Stimulated activated CD4-positive, alpha-beta T cell treated with anti-CD3 and anti-CD28 coated beads, Interleukin-2, amount 100 ng/mL, for 48 hours (primary cell): Measurements from ENCODE around the gene MRPL20.
"Not testable (repeated sequence)": the region's sequence is repeated elsewhere in the genome, so short reads cannot be mapped to it uniquely, and the experiment has no call there.

Source experiments
- DNase-seq, 2 donors: peaks; one replicate each; pipeline ENCODE4 v3.0.0-alpha.2; 2020

Gene MRPL20

DNA sequence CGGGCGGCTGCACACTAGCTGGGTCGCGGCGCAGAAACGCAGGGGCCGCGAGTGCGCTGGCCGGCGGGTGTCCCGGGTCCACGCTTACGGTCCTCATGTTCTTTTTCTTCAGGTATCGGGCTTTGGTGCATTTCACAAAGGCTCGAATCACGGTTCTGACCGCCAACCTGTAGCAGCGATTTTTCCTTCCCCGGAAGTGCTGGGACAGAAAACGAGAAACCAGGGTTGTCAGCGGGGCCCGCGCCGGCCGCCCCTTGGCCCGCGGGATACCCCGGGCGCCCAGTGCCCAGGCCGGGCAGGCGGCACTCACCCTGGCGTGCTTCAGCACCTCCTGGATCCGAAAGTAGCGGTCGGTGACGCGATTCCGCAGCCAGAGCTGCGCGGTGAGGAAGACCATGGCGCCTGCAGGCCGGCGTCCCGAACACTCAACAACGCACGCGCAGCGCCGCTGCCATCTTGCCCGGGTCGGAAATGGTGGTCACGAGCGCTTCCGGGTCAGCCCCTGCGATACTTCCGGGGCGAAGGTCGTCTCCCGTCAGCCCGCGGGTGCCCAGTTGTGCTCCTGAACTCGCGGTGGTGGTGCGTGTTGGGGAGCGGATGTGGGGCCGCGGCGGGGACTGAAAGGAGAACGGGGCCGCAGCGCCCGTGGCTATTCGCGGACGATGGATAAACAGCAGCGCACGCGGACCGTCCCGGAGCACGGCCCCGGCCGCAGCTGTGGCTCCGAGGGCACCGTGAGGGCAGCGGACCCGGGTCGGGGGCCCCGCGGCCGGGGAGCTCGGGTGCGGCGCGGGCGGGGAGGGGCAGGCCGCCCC lies at the start of gene MRPL20:
Gene MRPL20, minus strand, starts transcription at position 473 of the 815 bp plus-strand sequence. Its CDS starts 76 bp downstream, at position 397.
- peak; percentile 92 to 93 for DNase-seq

DNA sequence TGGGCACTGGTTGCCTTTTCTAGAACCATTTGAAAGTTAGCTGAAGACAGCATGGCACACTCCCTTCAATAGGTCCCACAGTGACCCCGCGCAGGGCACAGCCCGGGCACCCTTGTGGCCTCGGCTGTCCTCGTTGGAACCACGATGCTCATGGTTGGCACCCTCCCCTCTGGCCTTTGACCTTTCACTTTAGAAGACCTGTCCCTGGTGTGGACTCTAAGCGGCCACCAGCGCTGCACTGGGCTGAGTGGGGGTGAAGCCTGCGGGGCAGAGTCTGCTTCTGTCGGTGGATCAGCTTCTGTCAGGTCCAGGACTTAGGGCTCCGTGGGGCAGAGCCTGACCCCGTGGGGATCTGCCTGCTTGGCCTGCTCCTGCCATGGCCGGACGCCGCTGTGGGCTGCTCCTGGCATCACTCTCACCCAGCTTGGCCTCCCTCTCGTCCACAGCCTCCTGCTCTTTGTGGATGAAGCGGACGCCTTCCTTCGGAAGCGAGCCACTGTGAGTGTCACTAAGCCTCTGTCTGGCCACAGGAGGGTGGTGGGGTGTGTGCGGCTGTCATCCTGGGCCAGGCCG lies 49.7 kb upstream of the MRPL20 start:
- DNase-seq = not testable (repeated sequence)

DNA sequence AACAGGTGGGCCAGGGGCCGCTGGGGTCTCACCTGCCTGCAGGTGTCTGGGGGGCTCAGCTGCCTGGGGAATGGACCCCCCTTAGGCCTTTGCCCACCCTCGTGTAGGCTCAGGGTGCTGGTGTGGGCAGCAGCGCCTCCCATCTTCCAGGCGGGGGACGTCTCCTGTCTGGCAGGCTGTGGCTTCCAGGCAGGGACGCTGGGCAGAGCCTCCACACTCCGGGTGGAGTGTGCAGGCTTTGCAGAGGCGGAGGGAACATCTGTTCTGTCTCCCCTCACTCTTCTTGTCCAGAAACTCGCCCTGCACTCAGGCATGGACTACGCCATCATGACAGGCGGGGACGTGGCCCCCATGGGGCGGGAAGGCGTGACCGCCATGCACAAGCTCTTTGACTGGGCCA lies 48.8 kb upstream of the MRPL20 start:
- not testable (repeated sequence) for DNase-seq

DNA sequence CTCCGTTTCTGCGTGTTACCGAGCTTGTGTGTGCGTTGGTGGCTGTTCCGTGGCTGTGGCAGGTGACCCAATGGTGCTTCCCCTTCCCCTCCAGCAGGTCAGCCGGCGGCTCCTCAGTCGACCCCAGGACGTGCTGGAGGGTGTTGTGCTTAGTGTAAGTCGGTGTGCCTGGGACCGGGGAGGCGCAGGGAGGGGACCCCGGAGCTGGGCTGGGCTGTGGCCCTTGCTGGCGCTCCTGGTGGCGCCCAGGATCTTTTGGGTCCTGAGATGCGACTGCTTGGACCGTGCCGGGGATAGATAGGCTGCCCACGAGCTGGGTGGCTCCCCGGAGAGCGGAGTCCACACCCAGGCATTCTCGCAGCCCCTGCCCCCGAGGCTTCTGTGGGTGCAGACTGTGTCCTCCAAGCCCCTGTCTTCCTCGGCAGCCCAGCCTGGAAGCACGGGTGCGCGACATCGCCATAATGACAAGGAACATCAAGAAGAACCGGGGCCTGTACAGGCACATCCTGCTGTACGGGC lies 48.3 kb upstream of the MRPL20 start:
- no peak for DNase-seq

DNA sequence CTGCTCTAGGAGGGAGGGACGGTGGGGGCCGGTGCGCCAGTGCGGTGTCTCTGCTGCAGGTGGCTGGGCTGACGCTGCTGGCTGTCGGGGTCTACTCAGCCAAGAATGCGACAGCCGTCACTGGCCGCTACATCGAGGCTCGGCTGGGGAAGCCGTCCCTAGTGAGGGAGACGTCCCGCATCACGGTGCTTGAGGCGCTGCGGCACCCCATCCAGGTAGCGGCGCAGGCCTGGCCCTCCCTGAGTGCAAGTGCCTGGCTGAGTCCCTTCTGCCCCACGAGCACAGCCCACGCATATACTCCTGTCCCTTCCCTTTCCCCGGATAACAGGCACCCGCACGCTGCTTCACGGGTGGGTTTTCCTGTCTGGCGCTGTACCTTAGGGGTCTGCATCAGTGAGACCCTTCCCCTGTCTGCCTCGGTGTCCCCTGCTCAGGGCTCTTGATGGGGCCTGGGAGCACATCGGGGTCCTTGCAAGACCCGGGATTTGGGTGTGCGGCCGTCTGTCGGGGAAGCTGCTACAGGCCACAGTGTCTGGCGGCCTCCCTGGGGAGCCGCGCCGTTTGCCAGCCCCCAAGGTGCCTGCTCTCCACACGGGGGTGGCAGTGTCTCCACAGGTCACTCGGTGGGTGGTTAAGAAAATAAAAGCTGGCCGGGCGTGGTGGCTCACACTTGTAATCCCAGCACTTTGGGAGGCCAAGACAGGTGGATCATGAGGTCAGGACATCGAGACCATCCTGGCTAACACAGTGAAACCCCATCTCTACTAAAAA lies 47.4 kb upstream of the MRPL20 start:
- DNase-seq = not testable (repeated sequence)

DNA sequence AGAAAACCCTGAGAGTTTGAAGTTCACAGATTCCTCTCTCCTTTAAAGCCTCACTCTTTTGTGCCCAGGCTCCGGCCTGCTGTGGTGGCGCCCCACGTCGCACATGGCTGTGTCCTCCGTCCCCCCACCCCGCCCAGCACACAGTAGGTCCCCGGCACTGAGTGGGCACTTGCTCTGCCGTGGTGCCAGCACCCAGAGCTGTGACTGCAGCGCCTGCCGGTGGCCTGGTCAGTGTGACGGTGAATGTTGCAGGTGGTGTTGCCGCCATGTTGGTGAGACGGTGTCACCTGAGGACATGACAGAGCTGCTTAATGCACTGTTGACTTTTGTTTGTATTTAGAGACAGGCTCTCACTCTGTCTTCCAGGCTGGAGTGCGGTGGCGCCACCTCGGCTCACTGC lies 45.8 kb upstream of the MRPL20 start:
- no peak for DNase-seq

DNA sequence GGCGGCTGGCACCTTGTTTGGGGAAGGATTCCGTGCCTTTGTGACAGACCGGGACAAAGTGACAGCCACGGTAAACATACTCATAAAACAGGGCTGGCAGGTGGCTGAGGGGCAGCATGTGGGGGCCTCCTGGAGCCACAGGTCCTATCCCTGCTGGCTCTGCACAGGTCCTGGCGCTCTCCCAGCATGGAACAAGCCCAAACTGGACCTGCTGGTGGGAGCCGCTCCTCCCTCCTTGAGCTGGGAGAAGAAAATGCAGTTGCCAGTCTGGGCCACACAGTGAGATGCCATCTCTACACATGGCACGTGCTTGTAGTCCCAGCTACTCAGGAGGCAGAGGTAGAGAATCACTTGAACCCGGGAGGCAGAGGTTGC lies 45.3 kb upstream of the MRPL20 start:
- DNase-seq = not testable (repeated sequence)

DNA sequence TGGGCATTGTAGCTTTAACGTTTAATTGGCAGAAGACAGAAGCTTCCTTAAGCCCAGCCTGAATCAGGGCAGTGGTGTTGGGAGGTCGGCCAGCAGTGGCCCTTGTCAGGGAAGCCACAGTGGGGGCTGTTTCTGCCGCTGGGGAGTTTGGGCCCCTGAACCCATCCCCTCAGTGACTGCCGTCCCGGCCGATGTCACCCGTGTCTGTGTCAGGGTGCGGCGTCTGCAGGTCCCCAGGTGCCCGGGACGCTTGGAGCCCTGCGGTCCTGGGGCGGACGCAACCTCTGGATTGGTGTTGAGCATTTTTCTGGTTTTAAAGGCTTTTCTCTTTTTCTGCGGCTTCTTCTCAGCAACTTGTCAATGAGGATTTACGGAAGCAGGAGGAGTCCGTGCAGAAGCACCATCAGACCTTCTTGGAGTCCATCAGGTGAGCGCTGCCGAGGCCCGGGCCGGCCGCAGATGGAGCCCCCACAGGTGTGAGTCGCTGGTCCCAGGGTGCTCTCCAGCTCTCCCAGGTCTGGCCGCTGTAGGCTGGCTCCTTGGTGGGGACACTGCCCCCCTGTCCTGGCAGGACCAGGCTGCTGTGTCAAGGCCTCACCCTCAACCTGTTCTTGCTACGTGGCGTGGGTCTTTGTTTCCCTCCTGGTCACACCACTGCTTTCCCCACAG lies 44.7 kb upstream of the MRPL20 start:
- no peak for DNase-seq

DNA sequence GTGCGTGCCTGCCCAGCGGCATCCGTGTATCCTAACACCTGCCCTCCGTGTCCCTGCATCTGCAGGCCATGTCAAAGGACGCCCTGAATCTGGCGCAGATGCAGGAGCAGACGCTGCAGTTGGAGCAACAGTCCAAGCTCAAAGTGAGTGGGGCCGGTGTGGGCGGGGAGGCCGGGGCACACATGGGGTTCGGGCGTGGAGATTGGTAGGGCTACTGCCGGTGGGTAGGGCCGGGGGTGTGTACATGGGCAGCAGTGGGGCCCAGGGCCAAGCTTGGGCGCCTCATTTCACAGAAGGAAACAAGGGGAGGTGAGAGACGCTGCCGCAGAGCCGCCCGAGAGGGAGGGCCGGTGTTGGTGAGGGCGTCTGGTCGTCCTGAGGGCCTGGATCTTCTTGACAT lies 43.5 kb upstream of the MRPL20 start:
- DNase-seq = not testable (repeated sequence)

DNA sequence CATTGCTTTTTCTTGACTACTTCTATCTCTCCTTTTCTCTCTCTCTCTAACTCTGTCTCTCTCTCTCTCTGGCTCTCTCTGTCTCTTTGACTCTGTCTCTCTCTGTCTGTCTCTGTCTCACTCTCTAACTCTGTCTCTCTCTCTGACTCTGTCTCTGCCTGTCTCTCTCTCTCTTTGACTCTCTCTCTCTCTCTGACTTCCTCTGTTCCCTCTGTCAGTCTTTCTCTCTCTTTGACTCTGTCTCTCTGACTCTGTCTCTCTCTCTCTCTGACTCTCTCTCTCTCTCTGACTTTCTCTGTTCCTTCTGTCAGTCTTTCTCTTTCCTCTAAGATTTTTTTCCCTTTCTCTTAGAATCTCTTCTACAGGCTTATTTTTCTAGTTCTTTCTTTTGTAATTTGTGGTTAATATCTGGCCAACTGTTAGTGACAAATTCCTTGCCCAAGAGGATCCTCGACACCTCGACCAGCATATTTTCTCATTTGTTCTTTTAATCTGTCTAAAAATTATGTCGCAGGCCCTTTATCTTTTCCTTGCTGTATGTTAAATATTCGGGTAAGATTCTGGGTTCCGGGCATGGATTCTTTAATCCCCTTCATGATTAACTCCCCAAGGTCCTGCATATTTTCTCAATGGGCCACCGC lies 42.1 kb upstream of the MRPL20 start, which contains the start of gene ATAD3C:
Gene ATAD3C, plus strand, starts transcription at position 591 of the 641 bp plus-strand sequence. CDS start 995 bp downstream, outside the sequence.
- DNase-seq = no peak

DNA sequence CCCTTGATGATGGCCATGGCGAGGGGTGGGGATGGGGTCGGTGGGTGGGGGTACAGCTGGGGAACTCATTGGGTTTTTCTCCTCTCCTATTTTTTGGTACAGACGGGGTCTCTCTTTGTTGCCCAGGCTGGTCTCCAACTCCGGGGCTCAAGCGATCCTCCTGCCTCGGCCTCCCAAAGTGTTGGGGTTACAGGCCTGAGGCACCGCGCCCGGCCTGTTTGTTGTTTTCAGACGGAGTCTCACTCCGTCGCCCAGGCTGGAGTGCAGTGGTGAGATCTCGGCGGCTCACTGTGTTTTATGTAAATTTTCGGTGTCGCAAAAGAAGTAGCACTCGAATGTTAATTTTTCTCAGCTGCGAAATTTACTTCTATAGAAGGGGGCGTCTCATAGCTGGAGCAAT lies 39.5 kb upstream of the MRPL20 start:
- not testable (repeated sequence) for DNase-seq

DNA sequence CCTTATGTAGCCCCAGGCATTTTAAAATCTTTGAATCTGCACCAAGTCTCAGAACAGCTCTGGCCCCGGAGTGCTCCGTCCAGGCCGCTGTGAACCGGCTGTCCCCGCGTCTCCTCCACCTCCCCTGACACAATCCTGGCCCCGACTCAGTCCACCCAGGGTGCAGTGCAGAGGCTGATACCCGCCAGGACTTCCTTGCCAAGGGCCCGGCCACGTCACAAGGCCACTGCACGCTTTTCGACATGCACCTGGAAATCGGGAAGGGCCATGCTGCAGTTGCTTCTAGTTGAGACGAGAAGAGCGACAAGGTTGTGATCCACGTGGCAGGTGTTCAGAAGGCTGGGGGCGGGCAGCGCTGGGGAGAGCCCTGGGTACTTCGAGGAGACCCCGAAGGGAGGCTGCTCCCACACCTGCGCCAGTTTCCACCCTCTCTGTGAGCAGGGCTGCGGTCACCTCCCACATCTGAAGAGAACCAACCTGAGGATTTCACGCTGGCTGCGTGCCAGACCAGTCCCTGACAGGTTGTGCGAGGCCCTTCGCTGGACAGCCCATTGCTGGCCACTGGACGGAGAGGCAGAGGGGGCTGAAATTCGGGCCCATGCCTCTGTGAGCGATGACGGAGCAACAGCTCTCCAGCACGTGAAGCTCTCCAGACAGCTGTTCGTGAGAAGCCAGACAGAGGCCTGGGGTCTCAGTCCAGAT lies 35.1 kb upstream of the MRPL20 start:
- no peak for DNase-seq

DNA sequence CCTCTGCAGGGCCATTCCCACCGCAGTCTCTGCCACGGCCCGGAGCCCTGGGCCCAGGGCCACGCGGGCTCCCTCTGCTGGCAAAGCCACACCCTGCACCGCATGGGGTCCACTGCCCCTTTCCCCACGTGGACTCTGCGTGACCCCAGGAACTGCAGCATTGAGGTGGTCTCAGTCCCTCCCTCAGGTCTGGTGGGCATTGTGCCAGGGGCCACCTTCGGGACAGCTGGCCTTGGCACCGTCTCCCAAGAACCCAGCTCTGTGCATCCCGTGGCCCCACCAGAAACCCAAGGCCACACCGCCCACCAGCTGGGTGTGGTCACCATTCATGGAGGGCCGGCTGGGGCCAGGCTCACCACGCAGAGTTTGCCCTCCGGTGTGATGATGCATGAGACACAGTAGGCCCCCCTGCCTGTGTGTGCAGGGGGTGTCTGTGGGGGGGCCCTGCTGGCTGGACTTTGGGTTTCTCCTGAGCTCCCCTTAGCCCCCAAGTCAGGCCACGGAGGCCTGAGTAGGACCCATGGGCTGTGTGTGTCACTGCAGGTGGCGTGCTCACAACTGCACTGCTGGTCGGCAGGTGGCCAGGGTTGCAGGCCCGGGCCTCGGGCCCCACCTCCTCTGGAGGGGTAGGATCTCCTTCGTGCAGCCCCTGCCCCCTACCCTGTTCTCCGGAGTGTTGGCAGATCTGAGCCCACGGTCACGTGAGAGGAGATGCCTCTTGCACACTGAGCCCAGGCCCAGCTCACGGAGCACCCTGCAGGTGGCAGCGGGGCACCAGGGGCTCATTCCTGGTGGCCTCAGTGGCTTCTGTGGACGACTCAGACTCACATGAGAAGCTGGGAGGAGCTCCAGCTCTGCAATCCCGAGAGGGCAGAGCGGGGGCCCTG lies 34.2 kb upstream of the MRPL20 start:
- DNase-seq = peak; percentile 63 to 68

DNA sequence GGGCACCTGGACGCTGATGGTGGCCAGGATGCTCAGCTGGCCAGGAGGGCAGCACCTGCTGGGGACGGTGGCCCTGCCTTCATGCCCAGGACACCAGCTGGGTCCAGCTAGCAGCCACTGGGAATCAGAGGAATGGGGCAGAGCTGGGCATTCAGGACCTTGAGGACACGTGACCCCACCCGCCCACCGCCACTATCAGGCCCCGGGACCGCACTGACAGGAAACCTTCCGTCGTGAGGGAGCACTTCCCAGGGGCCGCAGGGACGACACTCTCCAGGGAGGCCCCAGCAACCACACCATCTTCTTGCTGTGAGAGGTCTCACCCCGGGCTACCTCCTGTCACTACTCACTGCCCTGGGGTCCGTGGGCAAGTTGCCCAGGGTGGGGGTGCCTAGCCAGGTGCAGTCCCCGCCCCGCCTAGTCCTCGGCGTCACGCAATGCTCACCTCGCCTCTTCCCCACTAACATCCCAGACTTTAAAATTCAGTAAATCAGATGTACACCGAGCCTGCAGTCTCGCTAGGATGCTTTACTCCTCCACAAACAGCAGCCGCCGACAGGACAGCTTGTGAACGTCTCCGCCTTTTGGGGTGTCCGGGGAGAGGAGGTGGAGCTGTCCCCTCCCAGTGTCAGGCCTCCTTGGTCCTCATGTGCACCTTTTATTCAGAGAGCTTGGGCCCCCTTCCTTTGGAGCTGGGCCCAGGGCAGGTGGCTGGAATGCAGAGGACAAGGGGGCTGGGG lies 33.3 kb upstream of the MRPL20 start:
- DNase-seq = no peak

DNA sequence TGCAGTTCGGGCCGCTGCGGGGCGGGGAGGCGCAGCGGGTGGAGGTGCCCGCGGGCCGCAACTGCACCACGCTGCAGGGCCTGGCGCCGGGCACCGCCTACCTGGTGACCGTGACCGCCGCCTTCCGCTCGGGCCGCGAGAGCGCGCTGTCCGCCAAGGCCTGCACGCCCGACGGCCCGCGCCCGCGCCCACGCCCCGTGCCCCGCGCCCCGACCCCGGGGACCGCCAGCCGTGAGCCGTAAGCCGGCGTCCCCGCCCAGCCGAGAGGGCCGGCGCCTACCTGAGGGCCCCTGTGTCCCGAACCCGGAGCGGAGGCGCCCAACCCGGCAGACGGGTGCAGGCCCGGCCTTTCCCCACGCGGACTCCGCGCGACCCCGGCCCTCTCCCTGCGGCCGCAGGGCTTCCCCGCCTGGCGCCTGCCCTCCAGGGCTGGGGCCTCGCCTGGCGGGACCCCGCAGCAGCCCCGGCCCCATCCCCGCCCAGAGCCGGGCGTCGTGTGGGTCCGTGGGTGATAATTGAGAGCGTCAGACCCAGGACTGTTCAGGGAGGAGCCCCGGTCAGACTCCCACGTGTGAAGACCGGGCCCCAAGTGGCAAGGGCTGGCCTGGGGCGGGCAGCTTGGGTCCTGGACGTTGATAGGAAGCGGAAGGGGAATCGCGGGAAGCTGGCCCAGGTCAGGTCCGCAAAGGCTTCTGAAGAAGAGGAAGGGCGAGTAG lies 32.6 kb upstream of the MRPL20 start:
- no peak for DNase-seq

DNA sequence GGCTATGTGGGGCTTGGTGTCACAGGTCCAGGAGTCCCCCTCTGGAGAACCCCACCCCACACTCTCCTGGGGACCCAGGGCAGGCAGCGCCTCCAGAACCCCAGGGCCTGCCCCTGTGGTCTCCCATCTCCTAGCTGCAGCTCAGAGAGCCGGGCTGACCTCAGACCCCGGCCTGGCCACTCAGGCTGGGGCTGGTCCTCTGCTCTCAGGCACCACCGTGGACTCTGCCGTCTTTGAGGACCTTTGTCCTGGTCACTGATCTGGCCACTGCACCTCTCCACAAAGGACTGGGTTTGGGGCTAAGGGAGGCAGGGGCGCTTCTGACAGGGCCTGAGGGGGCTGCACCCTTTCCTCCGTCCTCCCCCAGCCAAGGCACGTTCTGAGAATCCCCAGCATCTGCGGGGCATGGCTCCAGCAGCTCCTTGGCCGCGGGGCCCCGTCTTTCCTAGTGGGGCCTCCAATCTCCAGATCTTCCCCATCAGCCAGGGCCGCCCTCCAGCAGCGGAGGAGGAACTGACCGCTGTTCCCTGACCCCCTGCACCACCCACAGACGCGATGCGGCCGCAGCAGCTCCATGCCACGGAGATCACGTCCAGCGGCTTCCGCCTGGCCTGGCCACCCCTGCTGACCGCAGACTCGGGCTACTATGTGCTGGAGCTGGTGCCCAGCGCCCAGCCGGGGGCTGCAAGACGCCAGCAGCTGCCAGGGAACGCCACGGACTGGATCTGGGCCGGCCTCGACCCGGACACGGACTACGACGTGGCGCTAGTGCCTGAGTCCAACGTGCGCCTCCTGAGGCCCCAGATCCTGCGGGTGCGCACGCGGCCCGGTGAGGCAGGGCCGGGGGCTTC lies 31.7 kb upstream of the MRPL20 start:
- no peak for DNase-seq

DNA sequence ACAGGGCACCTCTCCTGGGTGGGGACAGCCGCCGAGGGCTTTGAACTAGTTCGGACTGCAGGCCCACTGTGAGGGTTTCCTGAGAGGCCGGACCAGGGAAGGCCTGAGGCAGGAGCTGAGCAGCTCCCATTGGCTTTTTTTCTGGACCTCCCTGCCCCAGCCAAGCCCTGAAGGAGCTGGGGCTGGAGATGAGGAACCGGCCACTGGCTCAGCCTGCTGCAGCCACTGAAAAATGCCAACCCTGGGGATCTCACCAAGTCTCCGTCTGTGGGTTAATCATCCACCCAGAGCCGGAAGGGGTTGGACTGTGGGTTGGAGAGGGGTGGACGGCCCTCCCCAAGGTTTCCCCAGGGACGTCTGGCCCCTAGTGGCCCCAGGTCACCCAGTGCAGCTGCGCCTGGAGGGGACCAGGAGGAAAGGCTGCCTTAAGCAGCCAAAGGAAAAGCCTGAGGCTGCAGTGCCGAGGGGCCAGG lies 30.8 kb upstream of the MRPL20 start:
- DNase-seq = no peak
